GM21529 (cell line): Measurements from ENCODE around the gene HOXA2.

Experiments used
- ATAC-seq: cut with Tn5 transposase; IDR thresholded peaks from one replicate; pipeline ENCODE4 v1.9.1; 2021; ENCODE audit not compliant: unreplicated experiment

The HOXA2 gene

GRCh38 chr7:27102581-27103442 lies at the start of gene HOXA2:
Gene HOXA2 (minus strand): TSS chr7:27102683. CDS start chr7:27102500, 183 bp downstream.
- ATAC-seq: no peak

GRCh38 chr7:27151341-27151930 lies 49.0 kb upstream of the HOXA2 start:
- no peak for ATAC-seq

GRCh38 chr7:27150568-27151340 lies 48.3 kb upstream of the HOXA2 start:
- ATAC-seq: peak; percentile 86

- ATAC-seq: no peak
These were observed 47.5 kb upstream of the HOXA2 start for GRCh38 chr7:27149842-27150567.

GRCh38 chr7:27148756-27149641 lies 46.5 kb upstream of the HOXA2 start:
- no peak for ATAC-seq

GRCh38 chr7:27148031-27148755 lies 45.7 kb upstream of the HOXA2 start:
- no peak for ATAC-seq

GRCh38 chr7:27147199-27148030 lies 44.9 kb upstream of the HOXA2 start, which contains the start of gene HOXA6:
Gene HOXA6 (minus strand): TSS chr7:27147774. CDS start chr7:27147749, 25 bp downstream.
- ATAC-seq: no peak

- no peak for ATAC-seq
These were observed 44.2 kb upstream of the HOXA2 start for GRCh38 chr7:27146491-27147198.

GRCh38 chr7:27145914-27146412 lies 43.5 kb upstream of the HOXA2 start:
- no peak for ATAC-seq

- ATAC-seq: no peak
These were observed 42.9 kb upstream of the HOXA2 start for GRCh38 chr7:27145165-27145913.

- ATAC-seq: no peak
These were observed 42.3 kb upstream of the HOXA2 start for GRCh38 chr7:27144781-27145164.

- no peak for ATAC-seq
These were observed 41.7 kb upstream of the HOXA2 start for GRCh38 chr7:27143950-27144780.

GRCh38 chr7:27143023-27143949 lies 40.8 kb upstream of the HOXA2 start, which contains the start of gene HOXA5:
Gene HOXA5 (minus strand): TSS chr7:27143681. CDS start chr7:27143607, 74 bp downstream.
- no peak for ATAC-seq

GRCh38 chr7:27142580-27143022 lies 40.1 kb upstream of the HOXA2 start:
- no peak for ATAC-seq
